HepG2 (cell line): ENCODE measurements around the gene NDUFB3.

Source experiments
- ISL2 ChIP-seq: sonication (generic); formaldehyde crosslinking; IDR thresholded peaks from 2 replicates; pipeline ENCODE4 v1.5.0; 2020; ENCODE audit warnings: missing genetic modification reagents
- RFX5 ChIP-seq: IDR thresholded peaks from 2 replicates; pipeline ENCODE4 v1.6.1; 2011; ENCODE audit warnings: low read depth, low read length, improper control_type of control experiment
- ZMYM4 ChIP-seq: sonication (generic); formaldehyde crosslinking; IDR thresholded peaks from 2 replicates; pipeline ENCODE4 v1.8.1; 2023; ENCODE audit warnings: mild to moderate bottlenecking, missing genetic modification reagents
- ZNF501 ChIP-seq: sonication (generic); formaldehyde crosslinking; IDR thresholded peaks from 2 replicates; pipeline ENCODE4 v1.5.1; 2020; ENCODE audit warnings: mild to moderate bottlenecking, moderate library complexity, missing genetic modification reagents
- ZNF543 ChIP-seq: sonication (generic); formaldehyde crosslinking; IDR thresholded peaks from 2 replicates; pipeline ENCODE4 v1.4.0; 2020; ENCODE audit warnings: mild to moderate bottlenecking, missing genetic modification reagents

- TF ChIP-seq ZMYM4 (CRISPR knock-in tag) (peak; percentile 47; the same call in 1 of the 2 replicates), ZNF501 (CRISPR knock-in tag) (no peak), RFX5 (no peak), ZNF543 (CRISPR knock-in tag) (no peak), ISL2 (CRISPR knock-in tag) (no peak)
Observed at GRCh38 chr2:201114350-201114749, 42.5 kb downstream of the NDUFB3 start.
